ENCODE measurements around the gene TBX21. TPM values are rescaled to one million over a fixed set of nuclear protein-coding genes. Genes with fewer than 3 reads are reported as not detected.

Gene TBX21
- total and polyA plus RNA-seq, 9 of the 15 experiments (the other 6 are each of a cell fraction or from before 2014, with no cell fraction given): 0.07 TPM; not detected in 8

- TF ChIP-seq NKRF (IDR thresholded peaks at IDR 0.05; ENCODE audit: borderline replicate concordance) (0 out of 2 replicates have a peak, but pooled peaks have one; percentile 1), PCBP1 (IDR thresholded peaks at IDR 0.05; ENCODE audit: low read depth, low read length, poor library complexity, severe bottlenecking) (no peak), THAP7 (CRISPR knock-in tag; IDR thresholded peaks at IDR 0.05) (no peak), CAMTA2 (CRISPR knock-in tag; conservative IDR thresholded peaks at IDR 0.05) (no peak), BCLAF1 (IDR thresholded peaks at IDR 0.05; ENCODE audit: borderline replicate concordance in 1 of 2, control insufficient read depth in 1 of 2, low read depth in 2 of 2, low read length in 1 of 2) (no peak), NFE2L1 (tag; IDR thresholded peaks at IDR 0.05; ENCODE audit: borderline replicate concordance, low read depth) (no peak), KAT7 (CRISPR knock-in tag; IDR thresholded peaks at IDR 0.05; ENCODE audit: borderline replicate concordance) (no peak), DNMT1 (IDR thresholded peaks at IDR 0.05) (0 out of 2 replicates have a peak, but pooled peaks have one; percentile 3), PTRF (tag; IDR thresholded peaks at IDR 0.05) (no peak), POU5F1 (IDR thresholded peaks at IDR 0.05; ENCODE audit: borderline replicate concordance, low read depth, low read length, partially characterized antibody) (no peak), CREB3 (tag; conservative IDR thresholded peaks at IDR 0.05; ENCODE audit: low read depth) (no peak), NFYB (IDR thresholded peaks at IDR 0.05; ENCODE audit: extremely low read depth, insufficient read length) (no peak), HEY1 (CRISPR knock-in tag; IDR thresholded peaks at IDR 0.05; ENCODE audit: borderline replicate concordance) (no peak), HNRNPH1 (optimal IDR thresholded peaks at IDR 0.05; ENCODE audit: low read depth, low read length) (no peak), ATF3 (IDR thresholded peaks at IDR 0.05) (peak; percentile 26; the same call in 1 of the 2 replicates), ATF3 (CRISPR knock-in tag; conservative IDR thresholded peaks at IDR 0.05) (no peak), GABPA (tag; conservative IDR thresholded peaks at IDR 0.05; ENCODE audit: low read depth) (no peak), RAD21 (CRISPR knock-in tag; conservative IDR thresholded peaks at IDR 0.05 in 1 of 2, IDR thresholded peaks at IDR 0.05 in 1 of 2) (no peak)
These were observed 25.8 kb upstream of the TBX21 start (continued) for GRCh38 chr17:47707056-47707804.

Measured in K562 (cell line).